IPS DF 19.7 (cell line): ENCODE measurements around the gene BCL2L15.
"Not testable (repeated sequence)": the region's sequence is repeated elsewhere in the genome, so short reads cannot be mapped to it uniquely, and the experiment has no call there.

ENCODE experiments used
- DNase-seq: peaks from one replicate; pipeline ENCODE4 v3.0.0-alpha.2; 2013; ENCODE audit warnings: low read depth, low spot score

The BCL2L15 gene

GRCh38 chr1:113872219-113872935 is 15.0 kb downstream of the BCL2L15 start:
- no peak for DNase-seq

- no peak for DNase-seq
Measured at GRCh38 chr1:113871597-113872113, 15.7 kb downstream of the BCL2L15 start, which contains the start of gene PTPN22. Gene PTPN22, minus strand, starts transcription at chr1:113871712.

- no peak for DNase-seq
Measured at GRCh38 chr1:113870778-113871177, 16.6 kb downstream of the BCL2L15 start.

GRCh38 chr1:113868387-113869083 is 18.8 kb downstream of the BCL2L15 start:
- no peak for DNase-seq

GRCh38 chr1:113861641-113862040 is 25.7 kb downstream of the BCL2L15 start:
- DNase-seq, result no peak

GRCh38 chr1:113860891-113861290 is 26.5 kb downstream of the BCL2L15 start:
- no peak for DNase-seq

GRCh38 chr1:113859478-113860175 is 27.8 kb downstream of the BCL2L15 start:
- no peak for DNase-seq

GRCh38 chr1:113858982-113859381 is 28.4 kb downstream of the BCL2L15 start:
- DNase-seq, result no peak

- no peak for DNase-seq
Measured at GRCh38 chr1:113858418-113858817, 29.0 kb downstream of the BCL2L15 start.

GRCh38 chr1:113857776-113858175 is 29.6 kb downstream of the BCL2L15 start:
- DNase-seq, result no peak

GRCh38 chr1:113856401-113856790 is 31.0 kb downstream of the BCL2L15 start:
- DNase-seq, result no peak

- no peak for DNase-seq
Measured at GRCh38 chr1:113855630-113856400, 31.6 kb downstream of the BCL2L15 start.

- no peak for DNase-seq
Measured at GRCh38 chr1:113854234-113854633, 33.1 kb downstream of the BCL2L15 start.

- DNase-seq, result not testable (repeated sequence)
Measured at GRCh38 chr1:113852694-113853093, 34.7 kb downstream of the BCL2L15 start.

GRCh38 chr1:113850127-113850796 is 37.1 kb downstream of the BCL2L15 start:
- DNase-seq, result no peak

- DNase-seq, result no peak
Measured at GRCh38 chr1:113849072-113849471, 38.3 kb downstream of the BCL2L15 start.

GRCh38 chr1:113846391-113847035 is 40.9 kb downstream of the BCL2L15 start:
- DNase-seq, result no peak

GRCh38 chr1:113836534-113836933 is 50.8 kb downstream of the BCL2L15 start:
- no peak for DNase-seq

GRCh38 chr1:113835686-113836290 is 51.6 kb downstream of the BCL2L15 start:
- no peak for DNase-seq

GRCh38 chr1:113834716-113835115 is 52.7 kb downstream of the BCL2L15 start:
- no peak for DNase-seq
